GM19238 (cell line): ENCODE data around the gene PRKD3.

Experiments
- DNase-seq: peaks from one replicate; pipeline ENCODE4 v3.0.0; 2011; ENCODE audit warnings: low spot score; ENCODE audit not compliant: insufficient read length

PRKD3 gene

DNA sequence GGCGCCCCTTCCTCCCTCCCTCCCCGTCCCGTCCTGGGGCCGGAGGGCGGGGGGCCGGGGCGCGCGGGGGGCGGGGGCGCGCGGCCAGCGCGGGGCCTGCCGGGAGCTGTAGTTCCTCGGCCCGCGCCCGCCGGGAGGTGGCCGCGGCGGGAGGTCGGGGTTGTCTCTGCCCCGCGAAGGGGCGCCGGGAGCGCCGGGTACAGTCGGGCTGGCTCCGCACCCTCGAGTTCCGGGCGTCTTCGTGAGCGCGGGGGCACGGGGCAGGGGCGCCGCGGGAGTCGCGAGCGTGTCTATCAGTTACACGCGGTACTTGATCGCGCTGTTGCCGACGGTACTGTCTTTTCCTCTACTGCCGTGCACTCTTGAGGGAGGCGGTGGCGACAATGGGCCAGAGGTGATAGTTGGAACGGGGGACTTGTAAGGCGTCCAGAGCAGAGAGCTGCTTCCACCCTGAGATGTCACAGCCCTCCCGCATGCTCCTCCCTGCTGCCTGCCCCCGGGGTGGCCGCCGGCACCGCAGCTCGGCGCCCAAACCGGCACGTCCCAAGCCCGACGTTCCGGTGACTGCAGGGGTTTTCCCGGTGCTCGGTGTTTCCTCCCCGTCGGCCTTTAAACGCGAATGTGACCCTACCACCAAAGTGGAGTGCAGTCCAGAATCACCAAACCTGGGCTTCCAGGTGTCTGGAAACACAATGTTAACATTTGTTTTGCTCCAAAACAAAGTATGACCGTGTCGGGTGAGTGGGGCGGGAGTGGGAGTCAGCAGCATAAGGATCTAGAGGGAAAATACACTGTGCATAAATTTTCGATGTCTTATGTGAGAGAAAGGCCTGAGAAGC lies at the start of gene PRKD3:
PRKD3 (minus strand) TSS at position 48 of the 839 bp plus-strand sequence. CDS start 8,309 bp downstream, outside the sequence.
- DNase-seq: peak; percentile 70

DNA sequence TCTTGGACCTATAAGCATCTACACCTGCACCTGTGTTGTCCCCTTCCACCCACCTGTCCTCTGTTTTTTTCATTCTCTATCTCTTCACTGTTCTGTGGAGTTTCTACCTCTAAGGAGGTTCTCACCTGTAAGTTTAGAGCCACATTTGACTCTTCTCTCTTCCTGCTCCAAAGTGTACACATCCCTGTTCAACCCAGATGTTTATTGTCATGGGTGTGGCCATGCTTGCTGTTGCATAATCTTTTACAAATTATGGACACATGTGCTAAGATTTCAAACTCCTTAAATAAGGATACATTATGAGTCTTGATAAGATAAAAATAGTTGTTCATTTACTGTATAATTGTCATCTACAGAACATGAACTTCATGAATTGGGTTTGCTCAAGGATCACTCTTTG lies 47.4 kb upstream of the PRKD3 start:
- DNase-seq: no peak

DNA sequence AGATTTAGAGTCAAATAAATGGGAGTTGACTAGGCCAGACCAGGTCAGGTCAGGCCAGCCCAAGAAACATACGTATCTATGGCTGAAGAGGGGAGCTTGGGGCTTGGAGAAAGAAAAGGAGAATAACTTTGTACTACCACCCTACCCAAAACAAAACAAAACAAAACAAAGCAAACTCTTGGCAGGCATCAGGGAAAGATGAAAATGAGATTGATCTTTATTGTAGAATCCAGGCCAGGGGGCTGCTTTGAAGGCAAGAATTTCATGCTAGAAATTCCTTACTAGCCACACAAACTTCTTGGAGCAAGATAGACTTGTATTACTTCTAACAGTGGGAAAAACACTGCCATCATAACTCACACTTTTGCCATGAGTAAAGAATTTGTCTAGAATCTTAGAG lies 46.0 kb upstream of the PRKD3 start:
- no peak for DNase-seq

DNA sequence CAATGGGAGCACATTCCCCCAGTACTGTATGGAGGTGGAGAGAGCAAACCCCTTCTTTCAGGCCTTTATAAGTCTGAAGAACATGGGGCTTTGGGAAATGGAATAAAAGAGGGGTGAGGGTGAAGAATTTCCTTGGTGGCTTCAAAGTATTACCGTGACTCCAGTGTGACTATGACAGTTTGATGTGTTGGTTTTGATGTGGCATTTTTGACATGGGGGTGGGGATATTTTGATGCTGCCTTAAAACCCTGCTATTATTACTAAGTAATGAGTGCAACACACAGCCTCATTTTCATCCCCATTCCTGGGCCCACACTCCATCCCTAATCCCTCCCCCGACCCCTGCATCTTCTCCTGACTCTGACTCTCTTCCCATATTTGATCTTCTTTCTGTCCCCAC lies 43.4 kb upstream of the PRKD3 start:
- DNase-seq: no peak

DNA sequence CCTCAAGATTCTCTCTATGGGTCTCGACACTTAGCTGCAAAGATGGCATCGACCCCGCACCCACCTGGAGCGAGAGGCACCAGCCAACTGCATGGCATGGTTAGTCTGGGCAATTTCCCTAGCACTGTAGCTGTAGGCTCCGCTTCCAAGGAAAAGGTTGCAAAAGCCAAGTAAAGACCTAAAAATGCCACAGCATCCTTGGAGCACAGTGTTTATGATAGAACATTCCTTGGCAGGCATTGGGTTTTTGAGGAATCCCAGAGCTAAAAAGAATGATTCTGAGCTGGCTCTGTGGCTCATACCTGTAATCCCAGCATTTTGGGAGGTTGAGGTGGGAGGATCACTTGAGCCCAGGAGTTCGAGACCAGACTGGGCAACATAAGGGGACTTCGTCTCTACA lies 42.7 kb upstream of the PRKD3 start:
- no peak for DNase-seq

DNA sequence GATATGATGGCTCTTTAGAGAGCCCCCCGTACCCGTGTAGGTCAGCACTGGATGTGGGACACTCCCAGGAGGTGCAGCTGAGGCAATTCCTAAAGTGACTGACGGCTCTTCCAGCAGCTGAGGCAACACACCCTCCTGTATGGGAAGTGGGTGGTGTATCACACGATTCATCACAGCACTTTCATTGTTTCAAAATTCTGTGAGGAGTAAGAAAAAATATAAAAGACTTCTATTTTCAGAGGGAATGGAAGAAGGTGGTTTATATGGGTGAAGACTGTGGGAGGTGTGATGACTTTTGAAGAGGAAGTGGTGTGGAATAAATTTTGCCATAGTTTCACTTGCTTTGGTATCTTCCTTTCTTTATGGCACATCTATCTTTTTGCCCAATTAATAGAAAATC lies 42.1 kb upstream of the PRKD3 start:
- DNase-seq: no peak

GRCh38 chr2:37365669-37366068 lies 41.0 kb upstream of the PRKD3 start:
- DNase-seq: no peak

- DNase-seq: no peak
Measured at GRCh38 chr2:37364351-37364750, 39.7 kb upstream of the PRKD3 start.

DNA sequence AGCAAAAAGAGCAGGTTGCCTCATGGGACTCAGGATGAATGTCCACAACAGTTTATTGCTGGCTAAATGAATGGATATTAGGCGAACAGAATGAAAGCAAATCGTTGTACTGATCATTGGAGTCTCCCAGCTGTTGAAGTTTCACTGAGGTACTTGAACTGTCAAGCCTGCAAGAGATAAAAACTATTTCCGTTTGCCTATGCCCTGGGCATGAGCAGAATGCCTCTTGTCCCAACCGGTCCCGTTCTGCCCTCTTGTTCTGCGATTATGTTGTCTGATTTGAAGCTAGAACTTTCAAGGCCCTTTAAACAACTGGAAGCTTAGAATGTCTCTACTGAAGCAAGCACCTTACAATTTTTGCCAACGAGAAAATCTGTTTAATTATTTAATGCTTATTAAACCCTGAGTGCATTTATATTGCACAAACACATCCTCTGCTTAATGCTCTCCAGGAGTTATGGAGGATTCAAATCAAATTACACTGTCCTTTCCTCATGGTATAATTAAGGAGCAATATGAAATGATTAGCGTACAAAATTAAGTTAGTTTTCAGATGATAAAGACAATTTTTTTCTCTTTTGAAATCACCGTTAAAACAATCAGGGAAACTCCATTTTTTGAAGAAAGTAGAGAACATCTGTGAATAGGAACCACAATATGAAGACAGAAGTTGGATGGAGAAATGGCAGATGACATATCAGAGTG lies 37.5 kb upstream of the PRKD3 start:
- no peak for DNase-seq

DNA sequence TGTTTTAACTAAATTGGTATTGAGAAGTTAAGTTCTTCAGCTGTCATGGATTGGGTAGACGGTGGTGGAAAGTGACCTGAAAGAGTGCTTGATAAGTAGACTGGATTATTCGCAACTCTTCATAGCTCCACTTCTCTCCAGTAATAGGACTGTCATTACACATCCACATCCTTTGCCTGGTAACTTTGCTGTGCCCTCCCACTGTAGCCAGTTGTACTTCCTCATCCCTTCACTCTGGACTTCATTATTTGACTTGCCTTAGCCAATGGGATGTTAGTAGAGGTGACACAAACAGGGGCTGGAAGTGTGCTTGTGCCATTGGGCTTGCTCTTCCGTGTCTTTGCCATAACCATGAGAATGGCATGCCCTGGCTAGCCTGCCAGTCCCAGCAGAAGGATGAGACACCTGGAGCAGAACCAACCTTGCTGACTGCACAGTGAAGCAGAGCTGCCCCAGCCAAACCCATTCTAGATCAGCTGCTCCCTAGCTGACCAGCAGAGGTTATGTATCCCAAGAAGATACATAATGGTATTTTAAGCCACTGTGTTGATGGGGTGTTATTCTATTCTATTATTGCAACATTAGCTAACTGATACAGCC lies 36.7 kb upstream of the PRKD3 start:
- no peak for DNase-seq

GRCh38 chr2:37358466-37358865 lies 33.8 kb upstream of the PRKD3 start:
- DNase-seq: no peak

DNA sequence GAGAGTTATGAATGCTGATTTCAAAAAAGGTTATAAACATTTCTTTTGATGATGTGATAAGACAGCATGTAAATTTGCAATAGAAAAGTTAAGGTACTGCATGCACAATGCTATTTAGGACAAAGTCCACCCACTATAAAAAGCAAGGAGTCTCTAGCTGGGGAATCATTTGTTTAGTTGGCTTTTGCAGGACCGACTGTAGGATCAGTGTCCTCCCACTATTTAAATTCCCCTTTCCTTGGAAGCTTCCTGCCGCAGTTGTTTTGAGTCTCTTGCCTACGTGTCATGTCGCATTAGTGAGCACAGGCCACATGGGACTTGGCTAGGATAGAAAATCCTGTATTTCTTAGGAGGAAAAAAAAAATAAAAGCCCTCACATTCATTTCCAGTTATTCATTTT lies 32.9 kb upstream of the PRKD3 start:
- DNase-seq: no peak

DNA sequence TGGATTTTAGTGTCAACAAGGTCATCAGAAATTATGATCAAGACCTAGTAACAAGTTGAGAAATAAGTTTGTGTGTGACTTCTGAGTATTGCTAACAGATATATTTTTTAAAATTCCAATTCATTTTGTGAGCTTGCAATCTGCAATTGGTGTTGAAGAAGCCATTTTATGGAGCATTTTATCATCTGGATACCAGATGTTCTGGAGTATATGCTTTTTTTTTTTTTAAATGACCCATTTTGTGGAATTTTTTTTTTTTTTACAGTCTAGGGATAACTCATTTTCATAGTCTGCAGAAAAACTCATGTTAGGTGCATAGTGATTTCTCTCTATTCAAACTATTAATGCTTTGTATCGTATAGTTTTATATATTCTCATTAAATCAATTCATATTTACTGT lies 32.4 kb upstream of the PRKD3 start:
- no peak for DNase-seq

GRCh38 chr2:37356299-37356698 lies 31.7 kb upstream of the PRKD3 start:
- no peak for DNase-seq

GRCh38 chr2:37355735-37356134 lies 31.1 kb upstream of the PRKD3 start:
- DNase-seq: no peak

DNA sequence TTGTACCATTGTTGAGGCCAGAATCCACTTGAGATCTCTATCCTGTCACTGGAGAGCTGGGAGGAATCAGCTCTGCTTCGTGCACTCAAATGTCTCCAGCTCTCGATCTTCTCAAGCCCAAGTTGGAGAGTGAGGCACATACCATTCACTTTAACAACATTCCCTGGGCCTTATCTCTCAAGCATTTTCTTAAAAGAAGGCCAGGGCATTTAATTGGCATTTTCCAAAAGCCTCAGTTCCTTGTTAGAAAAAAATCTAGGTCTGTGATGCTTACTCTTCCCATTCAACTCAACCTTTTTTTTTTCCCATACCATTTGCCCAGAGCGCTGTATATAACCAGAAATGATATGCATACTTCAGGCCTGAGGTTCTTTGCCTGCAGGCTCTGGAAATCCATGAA lies 29.9 kb upstream of the PRKD3 start:
- DNase-seq: no peak

DNA sequence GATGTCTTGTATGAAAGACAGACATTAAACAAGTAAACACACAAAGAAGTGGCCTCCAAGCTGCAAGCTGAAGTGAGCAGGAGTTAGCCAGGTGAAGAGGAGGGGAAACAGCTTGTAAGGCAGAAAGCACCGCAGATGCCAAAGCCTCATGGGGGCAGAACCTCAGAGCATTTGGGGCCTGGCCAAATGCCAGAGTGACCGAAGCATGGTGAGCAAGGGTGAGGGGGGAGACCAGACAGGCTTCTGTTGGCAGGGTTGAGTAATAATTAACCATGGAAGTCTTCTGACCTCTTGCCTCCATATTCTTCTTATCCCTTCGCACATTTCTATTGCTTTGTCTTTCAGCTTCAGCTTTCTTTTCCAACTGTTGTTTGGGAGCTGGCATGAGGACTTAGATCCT lies 25.4 kb upstream of the PRKD3 start:
- DNase-seq: no peak

DNA sequence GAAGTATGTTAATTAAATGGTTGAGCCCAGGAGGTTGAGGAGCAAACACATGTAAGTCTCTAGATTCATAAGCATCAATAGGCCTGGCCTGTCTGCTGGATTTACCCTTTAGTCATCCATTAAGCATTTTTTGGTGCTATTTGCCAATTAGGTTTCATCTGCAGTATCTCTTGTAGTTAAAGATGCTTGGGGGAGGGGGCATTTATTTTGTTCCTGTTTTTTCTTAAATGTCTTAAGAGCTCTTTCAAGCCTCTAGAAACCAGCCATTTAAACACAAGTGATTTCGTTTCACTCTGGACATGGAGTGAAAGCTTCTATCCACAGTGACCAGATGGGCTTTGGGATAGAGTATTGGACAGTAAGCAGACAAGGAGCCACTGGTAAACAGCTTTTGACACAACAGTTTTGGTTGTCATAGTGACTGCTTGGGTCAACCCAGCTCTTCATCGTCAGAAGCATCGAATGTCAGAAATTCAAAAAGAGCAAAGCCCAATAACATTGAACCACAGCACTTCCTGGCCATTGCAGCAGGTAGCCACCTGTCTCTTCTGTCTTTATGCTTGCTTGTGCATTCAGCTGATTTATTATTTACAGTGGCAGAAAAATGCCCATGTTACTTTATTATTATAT lies 24.7 kb upstream of the PRKD3 start:
- DNase-seq: no peak

GRCh38 chr2:37348155-37348554 lies 23.5 kb upstream of the PRKD3 start:
- DNase-seq: no peak

- peak; percentile 19 for DNase-seq
Measured at GRCh38 chr2:37344453-37345361, 20.1 kb upstream of the PRKD3 start, which contains the start of gene QPCT. Gene QPCT, plus strand, starts transcription at chr2:37344630. Its CDS starts 102 bp downstream, at chr2:37344732.
